NCI-H2227 treated with DMSO at 0.1 percent for 48 hours (cell line): ENCODE data around the gene SPNS1.
"Not testable (repeated sequence)": the region's sequence is repeated elsewhere in the genome, so short reads cannot be mapped to it uniquely, and the experiment has no call there.

Source experiments
- DNase-seq: peaks from one replicate; lab custom pipeline; 2025; lab: John Stamatoyannopoulos, UW

The SPNS1 gene

GRCh38 chr16:28958836-28959235, 15.7 kb upstream of the SPNS1 start:
- DNase-seq: no peak

- DNase-seq: no peak
Measured at GRCh38 chr16:28964072-28964471, 10.5 kb upstream of the SPNS1 start.

GRCh38 chr16:28964496-28964895, 10.1 kb upstream of the SPNS1 start:
- no peak for DNase-seq

GRCh38 chr16:28967156-28967555, 7.4 kb upstream of the SPNS1 start:
- DNase-seq: no peak

GRCh38 chr16:28969696-28970095, 4.9 kb upstream of the SPNS1 start:
- not testable (repeated sequence) for DNase-seq

- peak; percentile 65 for DNase-seq
Measured at GRCh38 chr16:28974007-28974436, 556 bp upstream of the SPNS1 start.

GRCh38 chr16:28975158-28975599, 601 bp downstream of the SPNS1 start:
- DNase-seq: no peak

GRCh38 chr16:28977703-28978662, 3.4 kb downstream of the SPNS1 start:
- no peak for DNase-seq

GRCh38 chr16:28980330-28980729, 5.8 kb downstream of the SPNS1 start:
- not testable (repeated sequence) for DNase-seq

- no peak for DNase-seq
Measured at GRCh38 chr16:28980929-28981328, 6.4 kb downstream of the SPNS1 start.

- no peak for DNase-seq
Measured at GRCh38 chr16:28981517-28981916, 6.9 kb downstream of the SPNS1 start.

- DNase-seq: no peak
Measured at GRCh38 chr16:28982418-28982817, 7.8 kb downstream of the SPNS1 start.

- no peak for DNase-seq
Measured at GRCh38 chr16:28982949-28983348, 8.4 kb downstream of the SPNS1 start.

GRCh38 chr16:28983644-28984043, 9.1 kb downstream of the SPNS1 start:
- no peak for DNase-seq

GRCh38 chr16:28984091-28984490, 9.5 kb downstream of the SPNS1 start:
- DNase-seq: no peak

GRCh38 chr16:28984619-28985135, 10.1 kb downstream of the SPNS1 start, which contains the start of gene LAT:
Gene LAT, plus strand, starts transcription at chr16:28985052. Its CDS starts 366 bp downstream, at chr16:28985418.
- DNase-seq: peak; percentile 24

GRCh38 chr16:28985211-28986041, 10.8 kb downstream of the SPNS1 start:
- no peak for DNase-seq

GRCh38 chr16:28986046-28986445, 11.5 kb downstream of the SPNS1 start:
- DNase-seq: no peak

GRCh38 chr16:28986492-28986891, 11.9 kb downstream of the SPNS1 start:
- DNase-seq: no peak

GRCh38 chr16:28987170-28987853, 12.7 kb downstream of the SPNS1 start:
- DNase-seq: no peak

- DNase-seq: no peak
Measured at GRCh38 chr16:28989363-28989762, 14.8 kb downstream of the SPNS1 start.
